ENCODE measurements around the gene AHDC1. TPM values are rescaled to one million over a fixed set of nuclear protein-coding genes. Genes with fewer than 3 reads are reported as not detected.

Gene AHDC1
- total and polyA plus RNA-seq, 12 donors, result 17.0 to 53.1 (median 40.7) TPM

GRCh38 chr1:27626031-27626935 lies 22.3 kb upstream of the AHDC1 start:
- peaks cover 11 to 97% (median 29%) of the 10 kb centered on the region in 9 donors for H3K4me1 ChIP-seq
- TF ChIP-seq, protein P1, sequence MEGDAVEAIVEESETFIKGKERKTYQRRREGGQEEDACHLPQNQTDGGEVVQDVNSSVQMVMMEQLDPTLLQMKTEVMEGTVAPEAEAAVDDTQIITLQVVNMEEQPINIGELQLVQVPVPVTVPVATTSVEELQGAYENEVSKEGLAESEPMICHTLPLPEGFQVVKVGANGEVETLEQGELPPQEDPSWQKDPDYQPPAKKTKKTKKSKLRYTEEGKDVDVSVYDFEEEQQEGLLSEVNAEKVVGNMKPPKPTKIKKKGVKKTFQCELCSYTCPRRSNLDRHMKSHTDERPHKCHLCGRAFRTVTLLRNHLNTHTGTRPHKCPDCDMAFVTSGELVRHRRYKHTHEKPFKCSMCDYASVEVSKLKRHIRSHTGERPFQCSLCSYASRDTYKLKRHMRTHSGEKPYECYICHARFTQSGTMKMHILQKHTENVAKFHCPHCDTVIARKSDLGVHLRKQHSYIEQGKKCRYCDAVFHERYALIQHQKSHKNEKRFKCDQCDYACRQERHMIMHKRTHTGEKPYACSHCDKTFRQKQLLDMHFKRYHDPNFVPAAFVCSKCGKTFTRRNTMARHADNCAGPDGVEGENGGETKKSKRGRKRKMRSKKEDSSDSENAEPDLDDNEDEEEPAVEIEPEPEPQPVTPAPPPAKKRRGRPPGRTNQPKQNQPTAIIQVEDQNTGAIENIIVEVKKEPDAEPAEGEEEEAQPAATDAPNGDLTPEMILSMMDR (IDR thresholded peaks at IDR 0.05), result no peak
- DNase-seq (no peak), ATAC-seq (peak in 3 of 8 donors; percentile 21 to 42 (median 32))
- peak overlapping the region in 3 of 10 donors; percentile 2 to 80 (median 40) for H3K27ac ChIP-seq
- H3K4me3 ChIP-seq, result peak overlapping the region in 1 of 10 donors; percentile 40
- no peaks in the 10 kb centered on the region for H3K27me3 ChIP-seq
- 90% methylated on average over 11 of the region's 11 CpGs for WGBS, 2 donors
- no peaks in the 10 kb centered on the region for H3K9me3 ChIP-seq
- intact Hi-C loops (cut with DNase I), result no loop called here
- H3K36me3 ChIP-seq, result peaks cover 0 to 18% (median 0%) of the 10 kb centered on the region in 9 donors

- Histone ChIP-seq H3K4me3 (peak overlapping the region in 1 of 10 donors; percentile 40), H3K36me3 (peaks cover 0 to 25% (median 0%) of the 10 kb centered on the region in 9 donors), H3K4me1 (peaks cover 0 to 97% (median 18%) of the 10 kb centered on the region in 9 donors), H3K9me3 (no peaks in the 10 kb centered on the region), H3K27ac (peak overlapping the region in 1 of 10 donors; percentile 80), H3K27me3 (no peaks in the 10 kb centered on the region)
- WGBS, 2 donors, result 70 to 72% methylated on average over 7 of the region's 7 CpGs
- ATAC-seq (peak in 3 of 8 donors; percentile 5 to 32 (median 28)), DNase-seq (no peak)
- TF ChIP-seq, protein P1 (IDR thresholded peaks at IDR 0.05), result no peak
- intact Hi-C loops (cut with DNase I), result no loop called here
Observed at GRCh38 chr1:27624467-27625178, 20.7 kb upstream of the AHDC1 start.

GRCh38 chr1:27623327-27624212 lies 19.6 kb upstream of the AHDC1 start:
- no peak for DNase-seq
- Histone ChIP-seq H3K9me3 (no peaks in the 10 kb centered on the region), H3K27me3 (no peaks in the 10 kb centered on the region), H3K27ac (peak overlapping the region in 1 of 10 donors; percentile 36), H3K4me3 (peak overlapping the region in 1 of 10 donors; percentile 3), H3K4me1 (peaks cover 0 to 96% (median 8%) of the 10 kb centered on the region in 9 donors), H3K36me3 (peaks cover 0 to 29% (median 0%) of the 10 kb centered on the region in 9 donors)
- ATAC-seq, result no peak
- TF ChIP-seq, protein P1 (IDR thresholded peaks at IDR 0.05), result no peak
- intact Hi-C loops (cut with DNase I), result no loop called here
- 94 to 95% methylated on average over 13 of the region's 13 CpGs for WGBS, 2 donors
